ENCODE measurements around the gene SEC61B.

DNA sequence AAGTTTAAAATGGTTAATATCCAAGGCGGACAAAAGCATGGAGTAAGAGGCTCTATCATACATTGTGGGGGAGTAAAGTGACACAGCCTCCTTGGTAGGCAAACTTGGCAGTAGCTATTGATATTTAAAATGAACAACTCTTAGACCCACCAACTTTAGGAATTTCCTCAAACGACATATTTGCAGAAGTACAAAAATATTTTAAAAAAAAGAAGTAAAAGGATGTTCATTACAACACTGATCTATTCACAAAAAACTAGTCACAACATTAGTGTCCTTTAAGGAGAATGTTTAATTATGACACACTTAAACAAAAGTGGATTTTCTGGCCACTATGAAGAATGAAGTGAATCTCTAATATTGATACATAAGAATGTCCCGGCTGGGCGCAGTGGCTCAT is 2.1 kb upstream of the SEC61B start:
- TF ChIP-seq POLR2AphosphoS5 (IDR thresholded peaks at IDR 0.05) = no peak
- TF ChIP-seq POLR2A (IDR thresholded peaks at IDR 0.05) = no peak
- TF ChIP-seq, protein P1, sequence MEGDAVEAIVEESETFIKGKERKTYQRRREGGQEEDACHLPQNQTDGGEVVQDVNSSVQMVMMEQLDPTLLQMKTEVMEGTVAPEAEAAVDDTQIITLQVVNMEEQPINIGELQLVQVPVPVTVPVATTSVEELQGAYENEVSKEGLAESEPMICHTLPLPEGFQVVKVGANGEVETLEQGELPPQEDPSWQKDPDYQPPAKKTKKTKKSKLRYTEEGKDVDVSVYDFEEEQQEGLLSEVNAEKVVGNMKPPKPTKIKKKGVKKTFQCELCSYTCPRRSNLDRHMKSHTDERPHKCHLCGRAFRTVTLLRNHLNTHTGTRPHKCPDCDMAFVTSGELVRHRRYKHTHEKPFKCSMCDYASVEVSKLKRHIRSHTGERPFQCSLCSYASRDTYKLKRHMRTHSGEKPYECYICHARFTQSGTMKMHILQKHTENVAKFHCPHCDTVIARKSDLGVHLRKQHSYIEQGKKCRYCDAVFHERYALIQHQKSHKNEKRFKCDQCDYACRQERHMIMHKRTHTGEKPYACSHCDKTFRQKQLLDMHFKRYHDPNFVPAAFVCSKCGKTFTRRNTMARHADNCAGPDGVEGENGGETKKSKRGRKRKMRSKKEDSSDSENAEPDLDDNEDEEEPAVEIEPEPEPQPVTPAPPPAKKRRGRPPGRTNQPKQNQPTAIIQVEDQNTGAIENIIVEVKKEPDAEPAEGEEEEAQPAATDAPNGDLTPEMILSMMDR (IDR thresholded peaks at IDR 0.05) = no peak
